T-helper 22 cell (primary cell): ENCODE results near the gene SDK1.

Experiments used
- DNase-seq: peaks from one replicate; pipeline ENCODE4 v3.0.0-alpha.2; 2020; ENCODE audit warnings: low read depth

Gene SDK1

DNA sequence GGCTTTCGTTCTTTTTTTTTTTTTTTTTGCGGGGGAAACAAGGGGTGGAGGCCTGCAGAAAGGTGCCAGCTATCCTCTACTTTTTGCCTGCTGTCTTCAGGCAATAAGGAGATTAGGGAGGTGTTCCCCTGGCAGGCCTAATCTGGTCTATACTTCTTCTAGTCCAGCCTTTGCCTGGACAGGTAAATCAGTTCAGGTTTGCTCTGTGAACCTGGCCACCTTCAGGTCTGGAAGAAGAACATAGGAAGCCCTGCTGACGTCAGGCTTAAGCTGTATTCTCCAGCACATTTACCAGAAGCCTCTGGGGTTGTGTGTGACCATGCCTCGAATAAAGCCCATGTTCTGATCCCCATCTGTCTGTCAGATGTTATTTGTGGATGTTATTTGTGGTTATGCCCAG lies 115.4 kb downstream of the SDK1 start:
- no peak for DNase-seq

DNA sequence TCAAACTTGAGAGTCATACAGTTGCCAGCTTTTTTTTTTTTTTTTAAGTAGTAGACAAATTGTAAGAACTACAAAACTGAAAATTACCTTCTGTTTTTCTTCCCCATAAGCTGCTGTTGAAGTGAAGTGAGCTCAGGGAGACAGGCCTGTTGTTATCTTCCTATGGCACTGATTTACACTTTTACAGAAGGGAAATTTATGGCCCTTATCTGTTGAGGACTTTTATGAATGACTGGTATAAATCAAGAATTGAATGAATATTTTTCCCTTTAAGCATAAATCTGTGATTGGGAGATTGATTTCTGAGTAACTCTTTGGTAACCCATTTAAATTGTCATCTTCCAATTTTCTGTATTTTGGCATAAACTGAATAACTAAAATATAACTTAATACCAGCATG lies 124.0 kb downstream of the SDK1 start:
- DNase-seq, result no peak

DNA sequence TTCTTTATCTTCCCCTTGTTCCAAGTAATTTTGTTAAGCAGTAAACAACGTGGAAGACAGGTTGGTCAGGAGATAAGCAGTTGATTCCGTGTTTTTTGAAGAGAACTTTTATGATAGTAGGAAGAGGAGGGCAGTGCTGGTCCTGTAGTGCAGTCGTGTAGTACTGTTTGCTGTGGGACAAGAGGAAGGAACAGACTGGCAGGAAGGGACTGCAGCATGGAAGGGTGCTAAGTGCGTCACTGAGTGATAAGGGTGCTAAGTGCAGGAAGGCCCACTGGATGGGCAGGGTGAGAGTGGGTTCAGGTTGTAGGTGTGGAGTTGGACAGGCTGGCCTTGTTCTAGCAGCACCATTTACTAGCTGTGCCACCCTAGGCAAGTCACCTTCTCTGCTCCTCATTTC lies 125.0 kb downstream of the SDK1 start:
- no peak for DNase-seq

DNA sequence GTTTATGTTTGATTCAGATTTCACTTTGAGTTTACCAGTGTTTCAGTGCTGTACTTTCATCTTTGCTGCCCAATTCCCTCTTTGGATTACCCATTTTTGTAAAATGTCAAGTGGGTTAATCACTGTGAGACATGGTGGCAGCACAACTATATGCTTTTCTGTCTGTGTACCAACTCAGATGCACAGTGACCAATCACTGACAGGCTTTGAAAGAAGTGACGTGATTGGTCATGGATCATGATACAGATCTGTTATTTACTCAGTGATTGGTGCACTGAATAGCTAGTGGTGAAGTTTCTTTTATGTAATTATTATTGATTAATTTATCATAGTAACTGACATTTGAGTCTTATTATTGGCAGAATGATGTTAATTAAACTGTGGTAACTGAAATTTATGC lies 126.9 kb downstream of the SDK1 start:
- DNase-seq, result no peak

DNA sequence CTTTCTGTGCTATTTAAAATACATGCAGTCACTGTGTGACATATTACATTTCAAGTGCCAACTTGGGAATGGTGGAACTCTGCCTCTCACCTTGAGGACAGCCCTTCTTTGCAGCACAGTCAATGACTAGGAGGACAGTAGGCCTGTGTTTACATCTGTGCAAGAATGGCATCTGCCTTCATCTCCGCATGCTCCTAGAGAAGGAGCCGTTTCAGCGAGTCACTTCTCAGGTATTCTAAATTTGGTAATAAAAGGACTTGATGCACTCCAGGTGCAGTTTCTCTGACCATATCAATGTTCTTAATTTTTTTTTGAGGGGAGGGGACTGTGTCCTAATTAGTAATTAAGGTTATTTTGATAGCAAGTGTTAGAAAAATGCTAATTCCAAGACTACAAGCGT lies 128.9 kb downstream of the SDK1 start:
- no peak for DNase-seq

DNA sequence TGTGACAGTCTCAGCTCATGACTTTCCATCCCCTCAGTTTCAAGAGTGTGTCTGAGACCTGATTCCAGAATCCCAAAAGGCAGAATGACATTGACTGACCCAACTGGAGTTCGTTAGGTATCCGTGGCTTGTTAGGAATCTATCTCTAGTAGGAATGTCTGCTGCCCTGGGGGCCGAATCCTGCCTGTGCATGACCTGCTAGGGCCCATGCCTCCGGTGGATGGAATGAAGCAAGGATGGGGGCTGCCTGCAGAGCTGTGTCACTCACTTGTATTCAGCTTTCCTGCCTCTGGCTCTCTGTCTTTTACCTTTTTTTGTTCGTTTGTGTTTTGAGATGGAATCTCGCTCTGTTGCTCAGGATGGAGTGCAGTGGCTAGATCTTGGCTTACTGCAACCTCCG lies 129.5 kb downstream of the SDK1 start:
- DNase-seq, result no peak

DNA sequence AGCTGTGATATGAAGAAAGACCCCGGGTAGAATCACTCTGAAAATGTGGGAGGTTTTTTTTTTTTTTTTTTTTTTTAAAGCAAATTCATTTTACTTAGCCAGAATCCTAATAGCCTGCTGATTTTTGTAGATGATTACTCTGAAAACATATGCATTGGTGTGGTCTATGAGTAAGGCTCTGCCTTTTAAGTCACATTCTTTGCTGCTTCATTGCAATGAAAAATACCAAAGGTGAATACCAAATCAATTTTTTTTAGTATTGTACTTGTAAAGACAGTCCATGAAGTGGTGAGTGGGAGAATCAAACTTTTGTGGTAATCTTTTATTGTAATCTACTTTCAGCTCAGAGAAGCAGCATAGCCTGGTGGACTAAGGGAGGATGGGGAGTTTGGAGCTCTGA lies 130.3 kb downstream of the SDK1 start:
- DNase-seq, result no peak

DNA sequence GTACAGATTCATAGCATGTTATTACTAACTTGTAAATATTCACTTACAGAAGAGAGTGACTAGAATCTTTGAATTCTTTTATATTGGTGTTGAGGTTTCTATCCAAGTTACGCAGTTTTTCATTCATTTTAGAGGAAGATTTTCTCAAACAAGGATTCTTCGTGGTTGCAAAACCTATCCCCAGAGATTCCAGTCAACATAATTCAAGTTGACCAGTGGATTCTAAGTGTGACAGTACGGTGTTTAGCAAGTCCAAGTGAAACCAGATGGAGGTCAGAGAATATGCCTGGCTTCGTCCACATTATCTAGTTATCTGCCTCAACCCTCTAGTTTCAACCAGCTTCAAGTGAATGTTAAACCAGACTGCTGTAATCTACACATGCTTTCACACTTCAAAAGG lies 131.9 kb downstream of the SDK1 start:
- no peak for DNase-seq

DNA sequence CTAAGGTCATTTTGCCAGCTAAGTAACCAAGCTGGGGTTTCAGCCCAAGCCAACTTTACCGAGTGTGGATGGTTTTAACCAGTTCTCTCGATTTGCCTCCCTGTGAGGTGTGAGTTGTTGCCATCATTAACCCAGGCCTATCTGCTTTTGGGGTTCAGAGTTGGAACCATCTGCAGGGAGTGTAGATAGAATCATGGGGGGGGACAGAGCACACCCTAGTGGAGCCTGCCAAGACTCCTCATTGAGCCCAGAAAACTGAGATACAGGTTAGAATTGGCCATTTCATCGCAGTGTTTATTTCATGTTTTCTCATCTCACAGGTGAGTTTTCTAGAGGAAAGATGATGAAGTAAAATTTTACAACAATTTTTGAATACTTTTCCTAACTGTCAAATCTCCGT lies 133.6 kb downstream of the SDK1 start:
- no peak for DNase-seq

DNA sequence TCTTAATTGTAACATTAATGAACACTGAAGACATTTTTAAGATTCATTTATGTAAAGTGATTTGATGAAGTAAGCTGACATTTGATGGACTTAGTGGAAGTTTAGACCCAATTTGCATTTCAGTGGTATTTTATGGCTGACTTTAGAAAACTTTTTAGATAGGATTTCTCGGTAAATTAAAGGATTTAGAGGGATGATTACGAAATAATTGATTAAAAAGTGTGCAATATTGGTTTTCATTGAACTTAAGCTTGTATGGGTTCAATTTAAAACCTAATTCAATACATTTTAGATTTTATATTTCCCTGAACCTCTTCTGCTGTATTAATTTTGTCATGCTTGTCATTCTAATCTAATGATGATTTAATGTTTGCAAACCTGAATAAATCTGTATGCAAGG lies 135.1 kb downstream of the SDK1 start:
- no peak for DNase-seq

DNA sequence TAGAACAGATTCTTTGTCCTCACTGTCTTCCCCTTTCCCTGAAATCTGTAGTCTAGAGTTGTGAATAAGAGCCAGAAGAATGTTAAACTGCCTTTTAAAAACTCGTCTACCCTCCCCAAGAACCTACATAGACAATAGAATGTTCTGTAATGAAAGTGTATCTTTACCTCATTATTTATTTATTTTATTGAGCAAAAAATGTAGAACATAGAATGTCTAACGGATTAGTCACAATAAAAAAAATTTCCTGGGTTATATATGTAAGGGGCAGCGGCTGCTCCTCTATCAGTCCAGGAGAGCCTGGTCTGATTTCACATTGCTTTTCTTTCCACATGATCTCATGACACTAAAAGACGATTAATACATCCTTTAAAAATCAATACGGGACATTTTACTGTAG lies 135.7 kb downstream of the SDK1 start:
- DNase-seq, result no peak

DNA sequence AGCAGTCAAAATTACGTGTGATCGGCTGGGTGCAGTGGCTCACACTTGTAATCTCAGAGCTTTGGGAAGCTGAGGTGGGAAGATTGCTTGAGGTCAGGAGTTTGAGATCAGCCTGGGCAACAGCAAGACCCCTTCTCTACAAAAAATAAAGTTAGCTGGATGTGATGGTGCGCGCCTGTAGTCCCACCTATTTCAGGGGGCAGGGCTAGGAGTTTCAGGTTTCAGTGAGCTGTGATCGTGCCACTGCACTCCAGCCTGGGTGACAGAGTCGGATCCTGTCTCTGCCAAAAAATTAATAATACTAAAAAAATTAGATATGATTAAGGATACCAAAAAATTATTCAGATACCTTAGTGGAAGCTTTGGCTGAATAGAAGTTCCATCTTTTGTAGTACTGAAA lies 136.4 kb downstream of the SDK1 start:
- no peak for DNase-seq

DNA sequence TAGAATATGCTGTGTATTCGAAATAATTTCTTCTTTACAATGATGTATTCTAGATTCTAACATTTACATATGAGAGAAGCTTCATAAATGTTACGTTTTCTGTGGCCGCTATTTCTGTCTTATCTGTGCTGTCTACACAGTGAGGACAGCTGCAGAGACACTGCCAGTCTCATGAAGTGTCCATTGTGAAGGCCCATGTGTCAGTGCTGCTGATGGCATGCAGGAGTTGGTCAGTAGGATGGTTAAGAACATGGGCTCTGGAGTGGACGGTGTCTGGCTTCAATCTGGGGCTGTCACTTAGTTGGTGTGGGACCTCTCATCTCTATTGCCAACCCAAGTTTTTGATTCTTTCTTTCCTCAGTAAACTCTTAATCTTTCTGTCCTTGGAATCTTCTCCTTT lies 137.3 kb downstream of the SDK1 start:
- no peak for DNase-seq

DNA sequence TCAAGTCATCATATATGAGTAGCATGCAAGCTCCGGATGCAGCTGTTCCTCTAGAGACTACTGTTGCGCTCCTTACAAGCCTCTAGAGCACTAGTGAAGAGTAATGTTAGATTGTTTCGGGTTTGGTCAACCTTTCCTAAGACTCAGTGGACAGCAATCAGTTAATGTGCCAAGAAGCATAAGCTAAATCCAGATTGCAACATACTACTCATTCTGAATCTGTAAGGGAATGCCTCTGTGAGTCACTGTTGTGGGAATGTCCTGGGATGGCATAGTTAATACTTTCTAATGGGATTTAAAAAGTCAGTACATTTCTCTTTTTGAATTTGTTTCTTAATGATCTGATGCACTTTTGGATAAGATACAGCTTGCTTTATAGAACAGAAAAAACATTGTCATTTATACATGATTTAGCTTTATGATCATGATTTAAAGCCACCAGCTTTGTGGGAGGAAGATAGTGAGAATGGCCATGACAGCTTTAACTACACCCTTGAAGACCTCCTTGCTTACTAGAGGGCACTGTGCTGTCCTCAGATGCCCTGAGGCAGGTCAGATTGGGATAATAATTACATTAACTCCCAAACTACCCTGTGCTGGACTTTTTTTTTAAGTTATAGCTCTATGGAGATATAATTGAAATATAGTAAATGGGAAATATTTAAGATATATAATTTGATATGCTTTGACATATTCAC lies 138.4 kb downstream of the SDK1 start:
- no peak for DNase-seq

DNA sequence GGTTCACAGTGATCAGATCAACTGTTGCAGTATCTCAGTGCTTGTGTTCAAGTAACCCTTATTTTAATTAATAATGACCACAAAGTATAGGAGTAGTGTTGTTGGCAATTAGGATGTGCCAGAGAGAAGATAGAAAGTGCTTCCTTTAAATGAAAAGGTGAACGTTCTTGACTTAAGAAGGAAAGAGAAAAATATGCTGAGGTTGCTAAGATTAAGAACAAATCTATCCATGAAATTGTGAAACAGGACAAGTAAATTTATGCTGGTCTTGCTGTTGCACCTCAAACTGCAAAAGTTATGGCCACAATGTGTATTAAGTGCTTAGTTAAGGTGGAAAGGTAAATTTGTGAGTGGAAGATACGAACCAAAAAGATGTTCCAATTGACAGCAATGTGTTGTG lies 139.5 kb downstream of the SDK1 start:
- no peak for DNase-seq

DNA sequence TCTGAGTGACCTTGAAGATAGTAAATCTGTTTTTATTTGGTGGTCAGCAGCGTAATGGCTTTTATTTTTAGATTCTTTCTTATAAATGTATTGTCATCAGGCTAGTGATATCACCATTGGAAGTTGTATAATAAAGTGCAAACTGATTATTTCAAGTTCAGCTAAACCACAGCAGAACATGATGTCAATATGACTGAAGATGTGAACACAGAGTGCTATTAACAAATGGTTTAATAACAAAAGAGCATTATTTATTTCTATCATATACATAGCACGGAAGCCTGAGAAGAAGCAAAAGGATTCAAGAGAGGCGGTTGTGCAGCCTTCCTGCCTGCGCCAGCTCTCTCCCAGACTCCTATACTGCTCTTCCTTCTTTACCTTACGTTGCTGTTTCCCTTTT lies 142.7 kb downstream of the SDK1 start:
- DNase-seq, result no peak

DNA sequence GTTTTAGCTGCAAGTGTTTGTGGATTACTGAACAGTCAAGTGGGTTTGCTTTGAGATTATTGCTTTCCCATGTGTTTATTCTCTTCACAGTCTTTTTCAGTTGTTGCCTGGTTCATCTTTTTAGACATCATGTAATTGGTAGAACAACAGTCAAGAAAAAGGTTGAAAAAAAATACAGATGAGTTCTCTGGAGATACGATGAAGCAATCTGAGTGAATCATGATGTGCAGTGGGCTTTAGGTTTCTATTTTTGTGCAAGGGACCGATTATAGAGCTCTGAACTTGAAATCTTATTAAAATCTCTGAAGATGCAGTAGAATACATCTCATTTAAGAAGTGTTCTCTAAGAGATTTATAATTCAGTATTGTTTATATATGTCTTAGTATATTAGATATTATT lies 145.7 kb downstream of the SDK1 start:
- DNase-seq, result no peak

DNA sequence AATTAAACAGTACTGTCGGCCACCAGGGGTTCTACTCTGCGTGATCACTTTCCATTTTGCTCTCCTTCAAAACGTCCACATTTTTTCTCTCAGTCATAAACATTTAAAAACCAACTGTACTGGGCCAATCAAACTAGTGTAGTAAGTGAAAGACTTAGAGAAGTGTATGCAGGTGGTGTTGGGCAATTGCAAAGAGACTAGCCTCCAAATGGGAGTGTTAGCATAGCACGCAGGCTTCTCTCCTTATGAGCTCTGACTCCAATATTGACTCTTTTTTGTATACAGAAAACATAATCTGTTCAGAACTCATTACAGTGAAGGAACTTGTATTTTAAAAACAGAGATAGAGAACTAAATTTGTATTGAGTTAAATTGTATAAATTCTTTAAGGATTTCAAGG lies 150.6 kb downstream of the SDK1 start:
- DNase-seq, result no peak

DNA sequence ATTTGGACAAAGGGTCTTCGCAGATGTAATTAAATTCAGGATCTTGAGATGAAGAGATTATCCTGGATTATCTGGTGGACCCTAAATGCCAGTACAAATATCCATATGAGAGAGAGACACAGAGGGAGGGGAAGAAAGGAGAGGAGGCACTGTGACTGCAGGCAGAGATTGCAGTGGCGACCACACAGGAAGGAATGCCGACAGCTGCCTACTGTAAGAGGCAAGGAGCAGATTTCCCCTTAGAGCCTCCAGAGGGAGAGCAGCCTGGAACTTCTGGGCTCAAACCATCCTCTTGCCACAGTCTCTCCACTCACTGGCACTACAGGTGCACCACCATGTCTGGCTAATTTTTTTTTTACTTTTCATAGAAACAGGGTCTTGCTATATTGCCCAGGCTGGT lies 152.3 kb downstream of the SDK1 start:
- DNase-seq, result no peak

DNA sequence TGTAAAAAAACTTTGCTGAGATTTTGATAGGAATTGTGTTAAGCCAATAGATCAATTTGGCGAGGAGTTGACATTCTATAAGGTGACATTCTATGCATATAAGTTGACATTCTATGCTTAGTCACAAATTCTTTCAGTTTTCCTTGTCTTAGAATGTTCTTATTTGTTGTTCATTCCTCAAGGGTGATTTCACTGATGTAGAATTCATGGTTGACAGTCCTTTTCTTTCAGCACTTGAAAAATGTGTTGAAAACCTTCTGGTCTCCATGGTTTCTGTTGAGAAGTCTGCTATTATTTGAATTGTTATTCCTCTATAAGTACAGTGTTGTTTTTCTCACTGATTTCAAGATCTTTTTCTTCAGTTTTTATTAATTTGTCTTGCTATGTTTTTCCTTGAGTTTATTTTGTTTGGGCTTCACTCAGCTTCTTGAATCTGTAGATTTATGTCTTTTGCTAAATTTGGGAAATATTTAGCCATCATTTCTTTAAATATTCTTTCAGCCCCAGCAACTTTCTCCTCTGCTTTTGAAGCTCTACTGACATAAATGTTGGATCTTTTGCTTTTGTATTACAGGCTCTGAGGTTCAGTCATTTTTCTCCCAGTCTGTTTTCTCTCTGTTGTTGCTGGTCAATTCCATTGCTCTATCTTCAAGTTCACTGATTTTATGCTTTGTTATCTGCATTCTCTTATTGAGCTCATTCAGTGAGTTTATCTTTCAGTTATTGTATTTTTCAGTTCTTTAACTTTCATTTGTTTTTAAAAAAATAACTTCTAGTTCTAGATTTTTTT lies 154.9 kb downstream of the SDK1 start:
- DNase-seq, result no peak

DNA sequence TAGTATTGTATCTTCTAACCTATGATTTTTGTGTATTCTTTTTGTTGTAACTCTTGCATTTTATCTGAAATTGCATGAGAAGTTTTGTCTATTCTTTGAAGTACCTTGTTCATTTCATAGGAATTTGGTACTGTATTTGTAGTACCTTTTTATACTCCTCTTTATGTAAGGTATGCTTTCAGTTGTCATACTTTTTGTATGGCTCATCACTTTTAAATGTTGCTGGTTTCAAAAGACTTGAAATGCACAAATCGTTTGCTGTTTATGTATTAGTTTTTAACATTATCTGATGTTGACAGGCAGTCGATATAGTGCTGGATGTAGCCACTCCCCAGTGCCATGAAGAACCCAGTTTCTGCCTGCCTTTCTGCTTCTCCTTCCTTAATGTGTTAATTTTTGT lies 158.1 kb downstream of the SDK1 start:
- DNase-seq, result no peak

DNA sequence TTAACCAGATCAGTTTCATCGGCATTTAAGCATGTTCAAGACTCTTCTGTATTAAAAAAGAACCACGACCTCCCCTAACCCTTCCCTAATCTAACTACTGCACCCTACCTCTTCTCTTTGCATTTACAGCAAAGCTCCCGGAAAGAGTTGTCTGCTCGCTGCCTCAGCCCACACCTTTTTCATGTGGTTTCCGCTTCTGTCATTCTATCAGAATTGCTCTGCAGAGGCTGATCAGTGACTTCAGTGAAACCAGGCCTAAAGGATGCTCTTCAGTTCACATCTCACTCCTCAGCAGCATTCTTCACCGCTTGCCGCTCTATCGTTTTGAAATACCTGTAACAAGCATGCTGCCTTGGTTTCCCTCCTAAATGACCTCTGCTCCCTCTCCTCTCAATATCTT lies 160.9 kb downstream of the SDK1 start:
- DNase-seq, result peak; percentile 36

DNA sequence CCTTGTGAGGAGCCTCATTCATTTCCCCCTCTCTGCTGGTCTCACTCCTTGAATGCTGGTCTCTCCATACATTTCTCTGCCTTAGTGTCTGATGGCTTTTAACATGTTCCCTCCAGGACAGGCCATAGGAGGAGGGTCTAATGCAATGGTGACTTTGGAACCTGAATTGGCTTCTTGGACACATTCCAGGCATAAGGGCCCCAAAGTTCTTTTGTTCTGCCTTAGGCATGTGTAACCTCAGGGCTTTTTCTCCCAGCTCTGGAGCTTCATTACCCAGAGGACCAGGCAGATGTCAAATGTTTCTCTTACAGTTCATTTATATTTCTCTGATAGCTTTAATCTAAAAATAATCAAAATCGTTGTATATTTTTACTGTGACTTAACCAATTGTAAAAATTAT lies 162.6 kb downstream of the SDK1 start:
- no peak for DNase-seq
